HG03159 (cell line): Measurements from ENCODE around the gene ARVCF.

Experiments used
- ATAC-seq: cut with Tn5 transposase; IDR thresholded peaks from one replicate; pipeline ENCODE4 v1.9.1; 2021; ENCODE audit warnings: mild to moderate bottlenecking, moderate library complexity; ENCODE audit not compliant: unreplicated experiment

ARVCF gene

DNA sequence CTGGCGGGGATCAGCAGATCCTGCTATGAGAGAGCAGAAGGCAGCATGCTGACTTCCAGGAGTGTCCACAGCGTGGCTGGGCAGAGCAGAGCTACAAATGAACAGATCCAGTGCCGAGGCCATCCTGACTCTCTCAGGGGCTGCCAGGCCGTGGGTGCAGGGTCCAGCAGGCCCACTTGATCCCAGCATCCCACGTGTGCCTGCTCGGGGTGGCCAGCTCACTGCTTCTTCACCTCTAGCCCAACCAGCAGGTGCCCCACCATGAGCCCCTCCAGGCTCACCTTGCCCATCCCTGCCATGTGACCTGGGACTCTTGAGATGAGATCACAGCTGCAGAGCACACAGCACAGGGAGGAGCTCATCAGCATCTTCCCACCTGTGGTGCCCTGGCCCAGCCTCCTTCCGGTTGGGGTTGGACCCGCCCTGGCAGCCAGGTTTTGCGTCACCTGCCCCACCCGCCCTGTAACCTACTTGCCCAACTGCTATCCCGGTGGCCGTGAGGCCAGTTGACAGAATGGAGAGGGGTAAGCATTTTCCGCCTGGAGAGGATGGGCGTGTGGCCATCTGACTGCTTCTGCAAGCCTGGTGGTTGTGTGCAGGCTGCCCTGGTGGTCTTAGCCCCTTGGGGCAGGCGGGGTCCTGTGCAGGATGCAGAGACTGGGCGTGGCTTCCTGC, 15.2 kb upstream of the ARVCF start:
- ATAC-seq, result no peak

- ATAC-seq, result no peak
Observed at GRCh38 chr22:20029550-20030225, 13.1 kb upstream of the ARVCF start.

DNA sequence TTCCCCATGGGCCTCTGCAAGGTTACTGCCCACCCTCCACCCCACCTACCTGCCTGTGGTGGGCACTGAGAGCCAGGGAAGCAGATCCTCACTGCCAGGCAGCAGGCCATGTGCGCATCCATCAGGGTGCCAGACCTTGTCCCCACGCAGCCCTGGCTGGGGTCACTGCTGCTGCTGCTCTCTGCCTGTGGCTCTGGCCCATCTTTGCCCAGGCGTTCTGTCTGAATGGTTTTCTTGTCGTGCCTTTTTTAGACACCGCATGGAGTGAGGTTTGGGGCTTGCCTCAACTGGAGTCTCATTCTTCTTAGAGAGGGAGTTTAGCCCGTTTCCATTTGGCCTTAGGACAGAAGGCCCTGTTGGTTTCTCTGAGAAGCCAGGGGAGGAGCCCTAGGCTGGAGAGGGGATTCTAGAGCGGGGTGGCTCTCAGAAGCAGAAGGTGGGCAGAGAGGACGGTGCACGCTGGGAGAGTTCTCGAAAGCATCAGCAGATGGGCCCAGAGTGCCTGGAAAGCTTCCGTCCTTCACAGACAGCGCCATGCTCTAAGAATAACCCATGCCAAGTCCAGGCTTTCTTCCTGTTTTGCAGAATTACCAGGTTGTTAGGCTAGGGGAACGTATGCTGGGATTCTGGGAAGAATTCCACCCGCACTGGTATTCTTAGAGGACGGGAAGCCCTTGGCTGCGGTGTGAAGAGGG, 12.4 kb upstream of the ARVCF start:
- no peak for ATAC-seq

GRCh38 chr22:20027966-20028854, 11.6 kb upstream of the ARVCF start:
- no peak for ATAC-seq

DNA sequence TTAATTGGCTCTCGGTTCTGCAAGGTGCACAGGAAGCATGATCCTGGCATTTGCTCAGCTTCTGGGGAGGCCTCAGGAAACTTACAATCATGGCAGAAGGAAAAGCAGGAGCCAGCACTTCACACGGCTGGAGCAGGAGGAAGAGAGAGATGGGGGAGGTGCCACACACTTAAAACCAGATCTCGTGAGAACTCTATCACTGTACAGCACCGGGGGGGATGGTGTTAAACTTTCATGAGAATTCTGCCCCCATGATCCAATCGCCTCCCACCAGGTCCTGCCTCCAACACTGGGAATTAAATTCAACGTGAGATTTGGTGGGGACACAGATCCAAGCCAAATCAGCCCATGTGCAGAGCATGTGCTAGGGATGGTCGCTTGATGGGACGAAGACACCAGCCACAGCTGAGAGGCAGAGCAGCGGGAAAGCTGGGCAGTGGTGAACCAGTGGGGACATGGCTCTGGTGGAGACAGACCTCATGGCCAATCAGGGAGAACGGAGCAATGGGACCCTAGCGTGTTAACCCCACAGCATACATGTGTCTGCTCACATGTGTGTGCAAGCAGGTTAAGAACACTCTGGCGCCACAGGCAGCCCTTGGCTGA, 10.5 kb upstream of the ARVCF start:
- ATAC-seq, result no peak

- no peak for ATAC-seq
Observed at GRCh38 chr22:20026204-20026908, 9.7 kb upstream of the ARVCF start.

DNA sequence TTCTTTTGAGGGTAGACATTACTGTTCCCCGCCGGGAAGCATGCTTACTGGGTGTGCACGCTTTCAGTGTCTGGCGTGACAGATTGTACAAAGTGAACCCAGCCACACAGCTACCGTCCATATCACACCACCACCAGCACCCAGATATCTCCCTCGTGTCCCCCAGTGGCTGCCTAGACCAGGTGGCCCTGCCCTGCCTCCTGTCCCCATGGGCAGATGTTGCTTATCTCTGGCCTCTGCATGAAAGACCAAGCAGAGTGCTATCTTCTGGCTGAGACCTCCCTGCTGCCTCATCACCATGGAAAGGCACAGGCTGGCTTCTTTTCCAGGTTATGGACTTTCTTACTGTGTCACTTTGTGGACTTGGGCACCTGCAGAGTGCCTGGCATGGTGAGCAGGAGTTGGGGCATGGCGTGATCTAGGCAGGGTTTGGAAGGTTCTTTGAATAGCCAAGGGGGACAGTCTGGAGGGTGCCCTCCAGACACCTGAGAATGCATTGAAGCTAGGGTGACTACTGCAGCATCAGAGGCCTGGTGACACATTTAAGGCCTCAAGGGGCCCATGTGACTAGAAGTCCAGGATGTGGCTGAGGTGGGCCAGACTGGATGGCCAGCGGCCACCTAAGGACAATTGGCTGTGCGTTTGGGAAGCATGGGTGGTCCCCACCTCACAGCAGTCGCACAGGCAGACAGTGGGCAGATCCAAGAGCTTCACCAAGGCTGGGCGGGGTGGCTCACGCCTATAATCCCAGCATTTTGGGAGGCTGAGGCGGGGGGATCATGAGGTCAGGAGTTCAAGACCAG, 9.0 kb upstream of the ARVCF start:
- ATAC-seq, result no peak

GRCh38 chr22:20024650-20025397, 8.2 kb upstream of the ARVCF start:
- no peak for ATAC-seq

- ATAC-seq, result no peak
Observed at GRCh38 chr22:20024225-20024624, 7.6 kb upstream of the ARVCF start.

DNA sequence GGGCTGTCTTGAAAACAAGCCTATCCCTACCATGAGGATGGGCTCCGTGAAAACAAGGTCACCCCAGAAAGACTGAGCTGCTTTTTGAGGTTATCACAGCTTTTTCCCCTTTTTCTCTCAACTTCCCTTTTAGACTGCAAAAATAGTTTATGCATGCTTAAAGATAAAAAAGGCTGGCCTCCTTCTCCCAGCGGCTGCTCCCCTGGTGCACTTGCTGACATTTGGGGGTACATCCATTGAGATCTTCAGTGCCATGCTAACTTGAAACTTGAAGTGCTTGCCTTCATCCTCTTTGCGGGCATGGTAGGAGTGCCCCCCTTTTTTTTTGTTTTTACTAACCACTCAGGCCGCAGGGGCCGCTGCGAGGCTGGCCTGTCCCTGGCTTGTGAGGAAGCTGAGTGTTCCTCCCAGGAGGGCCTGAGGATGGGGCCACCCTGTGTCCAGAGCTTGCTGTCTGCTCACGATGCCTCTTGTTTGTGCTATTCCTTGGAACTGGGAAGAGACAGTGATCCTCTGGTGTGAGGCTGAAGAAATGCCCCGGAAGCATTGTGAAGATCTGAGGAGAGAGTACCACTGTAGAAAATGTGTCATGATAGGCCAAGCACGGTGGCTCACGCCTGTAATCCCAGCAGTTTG, 6.5 kb upstream of the ARVCF start:
- no peak for ATAC-seq

- no peak for ATAC-seq
Observed at GRCh38 chr22:20022231-20022977, 5.8 kb upstream of the ARVCF start.

DNA sequence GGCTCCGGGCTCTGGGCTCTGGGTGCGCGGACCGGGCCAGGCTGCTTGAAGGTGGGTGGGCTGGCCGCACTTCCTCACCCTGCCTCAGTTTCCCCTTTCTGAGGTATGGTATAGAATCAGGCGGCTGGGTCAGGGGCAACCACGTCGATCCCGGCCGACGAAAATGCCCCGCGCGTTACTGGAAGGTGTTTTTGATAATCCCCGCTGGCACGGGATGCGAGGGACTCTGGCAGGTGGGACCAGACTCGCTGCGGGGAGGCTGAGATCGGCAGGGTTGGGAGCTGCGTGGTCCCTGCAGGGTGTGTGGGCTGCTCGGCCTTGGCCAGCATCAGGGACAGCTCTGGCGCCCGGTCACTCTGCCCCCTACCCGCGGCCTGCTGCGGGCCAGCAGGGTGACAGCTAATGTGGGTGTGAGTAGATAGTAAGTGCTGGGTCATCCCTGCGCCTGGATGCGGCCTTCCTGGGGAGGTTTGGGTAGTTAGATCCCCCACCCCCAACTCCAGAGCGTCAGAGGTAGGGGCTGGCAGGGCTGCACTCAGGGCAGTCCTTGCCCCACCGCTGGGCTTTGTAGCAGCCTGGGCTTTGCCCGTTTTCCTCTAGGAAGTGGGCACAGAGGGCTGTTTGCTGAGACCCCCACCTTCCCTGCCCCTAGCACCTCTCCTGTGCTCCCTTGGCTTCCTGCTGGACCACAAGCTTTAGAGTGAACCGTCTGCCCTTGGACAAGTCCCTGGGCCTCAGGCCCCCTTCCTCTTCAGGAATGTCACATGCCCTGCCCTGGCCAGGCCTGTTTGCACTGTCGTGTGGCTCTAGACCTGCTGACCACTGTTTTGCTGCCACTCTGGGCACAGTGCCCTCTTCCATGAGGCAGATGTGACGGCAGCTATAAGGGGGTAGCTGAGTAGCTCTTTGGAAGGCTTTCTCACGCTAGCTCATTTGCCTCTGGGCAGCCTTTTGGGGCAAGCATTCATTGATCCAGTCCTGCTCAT, 4.9 kb upstream of the ARVCF start:
- no peak for ATAC-seq

- peak; percentile 68 for ATAC-seq
Observed at GRCh38 chr22:20020533-20021195, 4.0 kb upstream of the ARVCF start, which contains the start of gene TANGO2. TANGO2 (plus strand) TSS chr22:20021110; CDS start chr22:20036799, 15,689 bp downstream.

GRCh38 chr22:20019661-20020532, 3.3 kb upstream of the ARVCF start:
- ATAC-seq, result no peak

- ATAC-seq, result no peak
Observed at GRCh38 chr22:20018001-20018400, 1.4 kb upstream of the ARVCF start.
